Right renal cortex interstitium (tissue), 3 donors: ENCODE measurements around the gene PEX5L. TPM values are rescaled to one million over a fixed set of nuclear protein-coding genes. Genes with fewer than 3 reads are reported as not detected.
"Not testable (repeated sequence)": the region's sequence is repeated elsewhere in the genome, so short reads cannot be mapped to it uniquely, and the experiment has no call there.

Source experiments
- DNase-seq, 3 donors: peaks; one replicate each; pipeline ENCODE4 v3.0.0-alpha.2; 2013; ENCODE audit warnings: low read depth in 3 of 3, low spot score in 2 of 3
- polyA plus RNA-seq, 3 donors: library from polyadenylated mRNA; unstranded; fragments of 120-200 nt; gene quantifications; one replicate each; pipeline ENCODE4 v1.2.1, GENCODE V29; 2013; ENCODE audit not compliant: insufficient read length in 3 of 3

The PEX5L gene
- polyA plus RNA-seq, 3 donors = 0.42 to 0.83 (median 0.50) TPM

DNA sequence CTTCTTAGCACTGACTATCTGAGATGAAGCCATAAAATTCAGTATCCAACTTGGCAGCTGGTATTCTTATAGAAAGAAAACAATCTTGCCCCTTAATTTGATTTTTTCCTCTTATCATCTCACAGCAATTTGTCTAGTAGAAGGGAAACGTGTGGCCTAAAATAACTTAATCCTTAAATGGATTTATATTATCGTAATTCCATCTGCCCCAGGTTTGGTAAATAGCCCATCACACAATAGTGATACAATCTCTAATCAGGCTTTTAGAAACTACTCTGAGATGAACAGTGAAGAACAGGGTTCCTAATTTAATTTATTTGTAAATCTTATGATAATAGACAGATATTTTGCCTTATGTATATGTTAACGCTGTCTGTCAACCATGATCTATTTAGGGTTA is 24.8 kb downstream of the PEX5L start:
- no peak for DNase-seq

DNA sequence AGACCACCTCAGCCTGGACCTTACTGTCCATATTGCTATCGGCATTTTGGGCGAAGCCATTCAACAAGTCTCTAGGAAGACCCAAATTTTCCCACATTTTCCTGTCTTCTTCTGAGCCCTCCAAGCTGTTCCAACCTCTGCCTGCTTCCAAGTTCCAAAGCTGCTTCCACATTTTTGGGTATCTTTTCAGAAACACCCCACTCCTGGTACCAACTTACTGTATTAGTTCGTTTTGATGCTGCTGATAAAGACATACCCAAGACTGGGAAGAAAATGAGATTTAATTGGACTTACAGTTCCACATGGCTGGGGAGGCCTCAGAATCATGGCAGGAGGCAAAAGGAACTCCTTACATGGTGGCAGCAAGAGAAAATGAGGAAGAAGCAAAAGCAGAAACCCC is 28.4 kb downstream of the PEX5L start:
- DNase-seq = not testable (repeated sequence)

DNA sequence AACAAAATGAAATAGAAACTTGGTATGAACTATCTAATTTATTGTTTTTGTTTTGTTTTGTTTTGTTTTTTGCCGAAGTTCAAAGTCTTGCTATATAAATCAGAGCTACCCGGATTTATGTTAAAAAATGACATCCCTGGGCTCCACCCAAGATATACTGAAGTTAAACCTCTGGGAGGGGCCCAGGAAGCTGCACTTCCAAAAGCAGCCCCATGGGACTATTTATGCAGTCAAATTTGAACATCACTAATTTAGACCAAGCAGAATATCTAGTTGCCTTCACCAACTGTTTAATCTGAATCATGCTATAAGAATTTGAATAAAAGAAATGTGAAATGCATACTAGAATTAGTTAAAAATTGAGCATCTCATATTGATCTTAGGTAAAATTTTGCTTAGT is 32.2 kb downstream of the PEX5L start:
- no peak for DNase-seq

DNA sequence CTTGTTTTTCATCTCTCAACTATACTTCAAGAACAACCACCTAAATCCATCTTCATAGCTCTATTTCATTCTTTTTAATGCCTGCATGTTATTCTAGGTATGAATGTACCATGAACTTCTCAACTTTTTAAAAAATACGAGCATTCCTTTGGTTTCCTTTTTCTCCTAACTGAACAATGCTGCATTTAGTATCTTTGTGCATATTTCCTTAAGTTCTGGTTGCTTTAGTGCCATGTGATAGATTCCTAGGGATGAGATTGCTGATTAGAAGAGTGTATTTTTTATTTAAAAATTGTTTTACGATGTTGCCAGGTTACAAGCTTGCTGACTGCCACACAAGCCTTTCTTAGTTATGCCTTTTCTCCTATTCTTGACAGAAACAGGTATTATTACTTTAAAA is 34.7 kb downstream of the PEX5L start:
- no peak for DNase-seq

DNA sequence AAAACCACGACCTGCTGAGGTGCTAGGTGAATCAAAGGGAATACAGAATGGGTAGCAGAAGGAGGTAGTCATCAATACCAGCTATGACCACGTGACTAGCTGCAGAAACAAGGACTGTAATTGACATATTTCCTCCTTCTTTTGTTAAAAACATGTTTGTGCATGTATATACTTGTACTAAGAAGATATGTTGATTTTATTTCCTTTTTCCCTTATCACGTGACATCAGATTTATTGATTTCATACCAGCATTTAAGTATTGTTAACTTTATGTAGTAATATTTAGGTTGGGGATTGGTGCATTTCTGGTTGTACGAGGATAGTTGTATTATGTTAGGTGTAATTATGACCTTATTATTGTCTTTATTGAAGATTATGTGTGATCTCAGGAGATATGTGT is 36.2 kb downstream of the PEX5L start:
- no peak for DNase-seq

DNA sequence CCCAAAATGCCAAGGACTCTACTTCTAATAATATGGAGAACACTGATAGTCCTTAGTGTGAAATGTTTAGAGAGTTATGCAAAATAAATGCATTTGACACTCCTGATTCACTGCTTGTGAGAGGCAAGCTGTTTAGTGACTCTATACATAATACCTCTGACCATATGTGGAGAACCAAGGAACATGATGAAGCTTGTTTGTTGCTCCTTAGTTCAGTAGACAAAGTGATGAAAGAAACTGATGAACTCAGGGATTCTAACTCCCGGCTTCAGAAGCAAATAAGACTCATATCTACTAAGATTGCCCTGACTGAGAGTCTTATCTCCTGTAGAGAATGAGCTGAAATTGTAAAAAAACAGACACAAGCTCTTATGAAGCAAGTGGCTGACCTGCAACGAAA is 41.3 kb downstream of the PEX5L start:
- DNase-seq = no peak

DNA sequence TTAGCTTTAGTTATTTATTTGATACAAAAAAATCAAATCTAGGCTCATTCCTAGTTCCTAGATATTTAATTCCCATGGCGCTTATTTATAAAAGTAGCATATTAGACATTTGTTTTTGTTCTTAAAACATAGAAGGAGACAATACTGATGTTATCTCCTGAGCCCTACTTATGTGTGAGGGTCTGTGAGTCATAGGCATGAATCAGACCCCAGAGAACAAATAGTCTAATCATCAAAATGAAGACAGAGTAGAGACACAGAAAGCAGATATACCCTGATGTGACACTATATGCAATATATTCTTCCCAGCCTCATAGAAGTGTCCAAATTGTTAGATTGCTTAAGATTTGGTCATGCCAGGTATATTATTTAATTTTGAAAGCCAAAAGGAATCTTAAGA is 44.9 kb downstream of the PEX5L start:
- no peak for DNase-seq

DNA sequence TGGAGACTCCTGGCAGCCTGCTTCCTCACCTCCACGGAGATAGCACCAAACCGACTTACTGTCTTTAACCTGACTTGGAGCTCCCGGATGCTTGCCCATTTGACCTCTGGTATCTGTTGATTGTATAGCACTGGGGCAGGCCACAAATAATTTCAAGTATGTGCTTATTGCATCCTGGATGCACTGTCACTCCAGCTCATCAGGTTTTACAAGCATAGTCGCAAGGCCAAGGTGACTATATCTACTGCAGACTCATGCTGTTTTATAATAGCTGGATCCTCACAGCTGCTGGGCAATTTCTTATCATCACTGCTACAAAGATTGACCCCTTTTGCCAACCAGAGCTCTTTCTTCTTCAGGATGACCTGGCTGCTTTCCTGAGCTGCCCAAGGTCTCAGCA is 45.6 kb downstream of the PEX5L start:
- DNase-seq = no peak

DNA sequence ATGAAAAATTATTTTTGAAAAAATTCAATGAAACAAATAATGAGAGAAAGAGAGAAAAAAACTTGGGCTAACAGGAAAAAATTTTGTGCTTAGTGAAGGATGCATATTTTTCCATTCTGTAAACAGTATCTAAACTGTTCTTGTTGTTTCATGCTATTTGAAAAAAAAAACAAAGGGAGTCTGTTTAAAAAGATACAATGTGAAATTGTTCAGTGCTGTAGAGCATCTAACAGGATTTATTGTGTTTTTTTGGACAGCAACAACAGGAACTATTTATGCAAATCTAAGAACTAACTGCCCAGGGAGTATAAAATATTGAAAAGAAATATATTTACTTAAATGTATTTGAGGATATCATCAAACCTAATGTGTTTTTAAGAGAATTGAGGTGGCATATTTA is 55.1 kb downstream of the PEX5L start:
- DNase-seq = no peak

DNA sequence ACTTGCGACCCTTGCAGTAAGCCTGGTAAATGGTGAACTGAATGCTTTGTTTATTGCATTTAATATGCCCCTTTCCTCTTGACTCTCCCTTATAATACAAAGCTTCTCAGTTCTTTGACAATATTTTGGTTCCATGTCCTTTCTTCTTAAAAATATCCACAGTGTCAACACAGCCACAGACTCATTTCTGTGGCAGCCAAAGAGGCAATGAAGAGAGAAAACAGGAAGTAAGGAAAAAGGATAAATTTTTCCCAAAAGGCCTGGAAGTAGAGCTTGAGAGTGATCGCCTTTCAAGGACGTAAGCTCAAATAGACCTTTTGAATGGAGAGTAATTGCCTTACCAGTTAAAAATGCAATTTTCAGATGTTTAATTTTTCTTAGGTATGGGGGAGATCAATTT is 59.4 kb downstream of the PEX5L start:
- no peak for DNase-seq

DNA sequence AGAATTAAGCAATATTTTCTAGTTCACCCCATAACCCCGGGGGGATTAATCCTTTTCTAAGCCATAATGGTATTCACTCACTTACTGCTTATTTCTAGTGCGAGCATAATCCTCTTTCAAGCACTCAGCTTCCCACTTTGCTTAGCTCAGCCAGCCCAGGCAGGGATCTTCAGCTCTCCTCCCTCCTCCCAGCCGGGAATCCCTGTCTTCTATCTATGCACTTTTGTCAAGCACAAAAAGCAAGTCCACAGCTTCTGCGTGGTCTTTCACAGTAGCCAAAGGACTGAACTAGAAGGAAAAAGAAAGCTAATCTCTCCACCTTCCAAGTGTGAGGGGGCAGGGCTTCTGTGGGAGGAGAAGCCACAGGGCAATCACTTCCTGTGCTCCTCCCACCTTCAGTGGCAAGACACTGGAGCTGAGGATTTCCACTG is 62.8 kb downstream of the PEX5L start:
- DNase-seq = no peak

DNA sequence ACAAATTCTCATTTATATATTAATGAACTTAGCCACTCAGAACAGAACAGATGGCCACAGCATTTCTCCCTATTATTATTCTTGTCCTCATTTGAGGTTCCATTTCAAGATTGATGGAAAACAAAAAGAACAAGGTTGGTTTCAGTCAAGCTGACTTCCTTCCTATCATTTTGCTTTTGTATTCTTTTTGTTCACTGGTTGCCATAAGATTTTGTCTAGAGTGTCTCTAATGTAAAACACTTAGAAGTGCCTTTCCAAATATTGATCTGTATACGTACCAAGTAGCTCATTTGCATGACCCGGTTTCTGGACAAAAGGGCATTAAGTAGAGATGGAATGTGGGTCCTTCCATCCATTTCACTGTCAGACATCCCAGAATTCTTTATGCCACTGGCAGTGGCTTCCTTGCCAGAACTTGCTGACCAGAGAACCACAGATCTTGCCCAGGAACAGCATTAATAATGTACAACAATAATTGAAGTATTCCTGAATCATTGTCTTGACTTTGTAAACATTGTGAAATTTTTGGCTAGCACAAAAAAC is 63.8 kb downstream of the PEX5L start:
- DNase-seq = no peak

DNA sequence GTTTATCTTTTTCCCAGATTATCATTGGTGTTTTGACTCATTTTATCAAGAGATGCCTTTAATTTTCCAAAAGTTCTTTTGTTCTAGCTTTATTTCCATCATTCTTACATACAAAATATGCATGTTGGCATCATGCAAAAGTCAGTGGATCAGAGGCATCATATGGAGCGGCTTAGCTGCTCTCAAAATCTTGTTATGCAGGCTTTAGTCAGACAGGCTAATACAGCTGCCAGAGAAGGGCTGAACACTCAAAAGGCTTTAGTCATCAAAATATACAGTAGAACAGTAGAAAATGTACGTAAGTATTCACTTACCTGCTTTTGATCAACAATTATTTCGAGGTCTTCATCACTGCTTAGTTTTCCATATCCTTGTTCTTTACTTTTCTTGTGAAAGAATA is 65.5 kb downstream of the PEX5L start:
- no peak for DNase-seq

DNA sequence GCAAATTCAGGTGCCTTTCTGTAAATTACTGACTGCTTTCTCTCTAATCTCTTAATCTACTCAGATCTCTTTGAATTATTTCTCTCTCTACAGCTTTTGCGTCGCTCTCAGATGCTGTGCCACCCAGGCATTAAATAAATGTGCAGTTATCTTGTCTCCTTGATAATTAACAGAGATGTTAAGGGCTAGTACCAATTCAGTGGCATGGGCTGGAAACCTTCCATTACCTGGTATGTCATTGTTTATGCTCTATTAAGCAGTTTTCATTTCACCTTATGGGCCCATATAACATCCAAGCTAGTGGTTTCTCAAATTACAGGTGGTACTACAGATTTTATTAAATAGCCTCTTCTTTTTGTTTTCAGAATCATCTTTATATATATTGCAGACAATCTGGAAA is 66.0 kb downstream of the PEX5L start:
- no peak for DNase-seq

DNA sequence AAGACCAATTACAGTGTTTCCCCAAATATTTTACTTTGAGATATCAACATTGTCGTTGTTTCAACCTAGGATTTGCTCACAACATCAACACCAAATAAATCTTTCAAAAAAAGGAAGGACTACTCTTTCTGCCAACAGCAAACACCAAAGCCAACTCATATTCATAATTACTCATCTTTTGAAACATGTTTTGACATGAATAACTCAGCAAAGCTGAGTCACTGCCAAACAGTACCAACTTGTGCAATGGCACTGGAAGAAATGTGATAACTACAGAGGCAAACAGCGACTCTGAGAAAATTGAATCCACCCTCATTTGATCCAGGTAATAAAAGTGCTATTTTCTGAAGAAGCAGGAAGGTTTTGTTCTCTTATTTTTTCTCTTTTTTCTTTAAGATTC is 67.2 kb downstream of the PEX5L start:
- DNase-seq = no peak

DNA sequence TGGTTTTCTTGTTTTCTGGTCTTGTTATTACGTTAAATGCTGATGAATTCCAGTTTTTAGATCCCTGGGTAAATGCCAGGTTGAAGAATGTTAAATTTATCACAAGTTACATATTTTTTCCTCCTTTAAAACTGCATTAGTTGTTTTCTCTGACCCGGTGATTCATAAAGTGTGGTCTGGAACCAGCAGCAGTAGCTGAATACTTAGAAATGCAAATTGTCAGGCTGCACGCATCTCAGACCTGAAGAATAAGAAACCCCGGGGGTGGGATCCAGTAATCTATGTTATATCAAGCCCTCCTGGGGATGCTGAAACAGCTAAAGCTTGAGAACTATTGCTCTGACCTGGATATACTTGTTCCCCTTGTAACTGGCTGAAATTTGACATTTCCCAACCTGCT is 69.1 kb downstream of the PEX5L start:
- DNase-seq = no peak

DNA sequence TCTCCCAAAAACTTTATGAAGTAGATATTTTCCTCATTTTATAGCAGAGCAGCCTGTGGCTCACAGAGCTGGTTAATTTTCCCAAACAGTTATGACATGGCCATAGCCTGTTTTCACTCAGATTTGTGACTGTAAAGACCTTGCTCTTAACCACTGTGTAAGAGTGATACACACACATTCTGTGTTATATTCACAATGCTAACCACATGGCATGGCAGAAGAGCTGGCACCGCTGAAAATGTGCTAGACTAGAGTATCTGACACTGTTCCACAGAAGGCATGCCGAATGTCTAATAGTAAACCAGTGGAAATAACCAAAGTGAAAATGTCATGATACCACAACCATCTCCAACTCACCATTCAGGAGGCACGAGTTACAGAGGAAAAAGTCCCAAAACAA is 71.8 kb downstream of the PEX5L start:
- DNase-seq = no peak

DNA sequence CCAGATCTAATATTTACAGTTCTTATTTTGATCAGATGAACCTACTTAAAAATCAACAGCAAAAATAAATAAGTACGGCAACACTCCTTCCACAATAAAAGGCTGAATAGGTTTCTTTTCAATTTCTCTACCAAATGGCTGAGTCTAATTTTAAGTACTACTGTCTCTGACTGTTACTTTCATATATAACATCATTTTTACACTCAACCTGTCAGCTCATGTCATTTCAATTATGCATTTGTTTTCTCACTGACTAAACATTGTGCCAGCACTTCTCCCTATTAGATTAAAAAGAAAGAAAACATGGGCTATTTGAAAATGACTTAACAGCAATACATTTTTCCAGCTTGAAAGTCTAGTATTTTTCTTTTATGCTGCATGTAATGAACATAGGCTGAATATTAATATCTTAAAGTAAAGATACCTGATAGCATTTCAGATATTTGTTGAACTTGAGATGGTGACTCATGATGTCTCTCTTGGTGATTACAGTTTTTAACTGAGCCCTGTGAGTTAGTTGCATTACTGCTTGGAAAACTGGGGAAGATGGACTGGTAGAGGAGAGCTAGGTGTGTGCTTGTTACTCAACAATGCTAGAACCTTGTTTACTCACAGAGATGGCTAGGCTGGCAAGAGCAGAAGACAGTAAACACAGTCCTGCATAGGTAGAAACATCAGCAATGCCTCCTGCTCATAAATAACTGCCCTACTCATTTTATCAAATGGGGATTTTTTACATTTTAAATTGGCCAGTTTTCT is 73.9 kb downstream of the PEX5L start:
- DNase-seq = no peak

DNA sequence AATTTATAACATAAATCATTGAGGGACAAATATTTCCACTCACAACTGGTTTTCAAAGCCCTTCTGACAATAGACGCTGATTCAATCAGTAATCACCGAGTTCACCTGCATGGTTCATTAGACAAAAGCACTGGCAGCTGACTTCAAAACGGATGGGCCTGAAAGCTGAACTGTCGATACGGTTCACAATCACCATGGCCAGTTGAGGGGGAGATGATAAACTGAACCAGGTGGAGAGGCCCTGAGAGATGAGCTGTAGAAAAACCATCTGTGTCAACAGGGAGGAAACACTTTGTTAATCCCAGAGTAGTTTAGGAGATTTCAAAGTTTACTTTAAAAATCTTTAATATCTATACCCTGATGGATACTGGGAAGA is 75.0 kb downstream of the PEX5L start:
- no peak for DNase-seq

DNA sequence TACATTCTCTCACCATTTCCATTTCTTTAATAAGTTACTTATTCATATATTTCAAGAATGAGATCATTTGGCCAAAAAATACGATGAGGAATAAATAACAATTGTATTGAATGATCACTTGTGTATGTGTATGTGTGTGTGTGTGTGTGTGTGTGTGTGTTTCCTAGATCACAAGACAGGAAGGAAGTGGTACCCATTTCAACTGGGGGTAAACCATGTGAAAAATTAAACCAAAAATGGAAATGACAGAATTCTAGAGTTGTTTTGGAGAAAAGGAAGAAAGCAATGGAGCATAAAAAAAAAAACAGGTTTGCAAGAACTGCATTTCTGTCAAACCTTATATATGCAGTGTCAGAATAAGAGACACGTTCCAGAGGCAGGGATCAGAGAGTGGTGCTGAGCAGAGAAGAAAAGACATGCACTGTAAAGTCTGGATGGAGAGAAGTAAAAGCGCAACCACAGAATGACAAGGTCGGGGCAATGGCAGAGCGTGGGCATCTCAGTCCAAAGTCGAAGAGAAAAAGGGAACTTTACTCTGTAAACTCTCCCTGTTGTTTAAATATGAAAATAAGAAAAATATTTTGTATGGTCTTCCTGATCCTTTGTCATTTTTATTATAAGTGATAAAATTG is 75.5 kb downstream of the PEX5L start:
- no peak for DNase-seq

DNA sequence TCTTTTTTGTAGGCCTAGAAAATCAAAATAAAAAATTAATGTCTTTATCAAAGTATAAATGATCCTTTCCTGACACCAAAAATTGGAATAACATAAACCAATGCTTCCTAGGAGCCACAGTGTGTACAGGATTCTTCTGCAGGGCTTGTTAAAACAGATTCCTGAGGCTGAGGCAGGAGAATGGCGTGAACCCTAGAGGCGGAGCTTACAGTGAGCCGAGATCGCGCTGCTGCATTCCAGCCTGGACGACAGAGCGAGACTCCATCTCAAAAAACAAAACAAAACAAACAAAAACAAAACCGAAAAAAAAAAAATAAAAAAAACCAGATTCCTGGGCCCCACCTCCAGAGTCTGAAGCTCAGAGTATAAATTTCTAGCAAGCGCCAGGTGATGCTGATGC is 78.0 kb downstream of the PEX5L start:
- no peak for DNase-seq

DNA sequence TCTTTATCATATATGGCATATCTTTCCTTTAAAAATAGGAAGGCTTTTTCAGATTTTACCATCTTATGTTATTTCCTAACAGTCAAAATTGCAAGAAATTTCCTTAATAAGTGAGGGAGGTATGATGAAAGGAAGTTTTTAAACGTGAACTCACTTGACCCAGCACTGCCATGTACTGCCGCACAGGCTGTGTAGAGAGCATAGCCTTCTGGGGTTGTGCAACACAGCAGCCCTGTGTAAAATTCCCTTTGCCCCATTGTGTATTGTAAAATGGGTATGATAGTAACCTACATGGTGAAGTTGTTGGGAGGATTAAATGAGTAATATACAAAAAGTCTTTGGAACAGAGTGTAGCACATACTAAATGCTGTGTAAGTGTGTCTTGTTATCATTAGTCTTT is 78.6 kb downstream of the PEX5L start:
- DNase-seq = no peak
